ENCODE measurements around the gene PSMA6. TPM values are rescaled to one million over a fixed set of nuclear protein-coding genes. Genes with fewer than 3 reads are reported as not detected.
A peak's percentile ranks its signal among the peaks of the same experiment; 100 is the strongest.

PSMA6 gene
- total and polyA plus RNA-seq, 2 of the 13 experiments (the other 11 are each of a cell fraction or from before 2014, with no cell fraction given) = 525 to 1,109 TPM

DNA sequence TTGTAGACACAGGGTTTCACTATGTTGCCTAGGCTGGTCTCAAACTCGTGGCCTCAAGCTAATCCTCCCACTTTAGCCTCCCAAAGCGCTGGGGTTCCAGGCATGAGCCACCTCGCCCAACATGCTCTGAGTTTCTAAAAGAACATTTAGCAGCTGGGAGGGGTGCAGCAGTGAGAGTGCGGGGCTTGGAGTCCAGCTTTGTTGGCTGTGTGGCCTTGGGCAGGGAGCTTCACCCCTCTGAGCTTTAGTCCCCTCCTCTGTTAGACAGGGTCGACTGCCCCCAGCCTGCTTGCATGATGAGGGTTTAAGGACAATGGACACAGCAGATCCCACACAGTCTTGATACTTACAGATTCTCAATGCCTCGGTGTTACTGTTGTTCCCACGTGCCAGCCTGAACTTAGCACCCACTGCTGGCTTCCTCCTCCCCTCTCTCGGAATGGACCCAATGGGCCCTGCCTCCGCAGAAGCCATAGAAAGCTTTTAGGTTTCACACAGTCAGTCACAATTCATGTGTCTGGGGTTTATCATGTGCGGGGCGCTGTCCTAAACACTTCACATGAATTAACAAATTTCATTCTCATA is 54.6 kb downstream of the PSMA6 start (continued):
- TF ChIP-seq, protein P1, sequence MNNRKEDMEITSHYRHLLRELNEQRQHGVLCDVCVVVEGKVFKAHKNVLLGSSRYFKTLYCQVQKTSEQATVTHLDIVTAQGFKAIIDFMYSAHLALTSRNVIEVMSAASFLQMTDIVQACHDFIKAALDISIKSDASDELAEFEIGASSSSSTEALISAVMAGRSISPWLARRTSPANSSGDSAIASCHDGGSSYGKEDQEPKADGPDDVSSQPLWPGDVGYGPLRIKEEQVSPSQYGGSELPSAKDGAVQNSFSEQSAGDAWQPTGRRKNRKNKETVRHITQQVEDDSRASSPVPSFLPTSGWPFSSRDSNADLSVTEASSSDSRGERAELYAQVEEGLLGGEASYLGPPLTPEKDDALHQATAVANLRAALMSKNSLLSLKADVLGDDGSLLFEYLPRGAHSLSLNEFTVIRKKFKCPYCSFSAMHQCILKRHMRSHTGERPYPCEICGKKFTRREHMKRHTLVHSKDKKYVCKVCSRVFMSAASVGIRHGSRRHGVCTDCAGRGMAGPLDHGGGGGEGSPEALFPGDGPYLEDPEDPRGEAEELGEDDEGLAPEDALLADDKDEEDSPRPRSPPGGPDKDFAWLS (CRISPR knock-in tag; IDR thresholded peaks at IDR 0.05; ENCODE audit: borderline replicate concordance) = no peak
- no peak for TF ChIP-seq FOXK2 (IDR thresholded peaks at IDR 0.05)
- no peak for TF ChIP-seq DMAP1 (CRISPR knock-in tag; IDR thresholded peaks at IDR 0.05)
- TF ChIP-seq ZBTB3 (CRISPR knock-in tag; IDR thresholded peaks at IDR 0.05; ENCODE audit: borderline replicate concordance, low read depth) = no peak
- TF ChIP-seq NFYC (CRISPR knock-in tag; IDR thresholded peaks at IDR 0.05) = no peak
- TF ChIP-seq ZFX (CRISPR knock-in tag; IDR thresholded peaks at IDR 0.05; ENCODE audit: low read depth) = no peak
- no peak for TF ChIP-seq RFXANK (CRISPR knock-in tag; IDR thresholded peaks at IDR 0.05)
- TF ChIP-seq SIX1 (CRISPR knock-in tag; IDR thresholded peaks at IDR 0.05; ENCODE audit: borderline replicate concordance) = no peak
- no peak; the same call in 1 of the 2 replicates for TF ChIP-seq ZNF615 (CRISPR knock-in tag; IDR thresholded peaks at IDR 0.05; ENCODE audit: borderline replicate concordance)
- no peak for TF ChIP-seq REPIN1 (CRISPR knock-in tag; IDR thresholded peaks at IDR 0.05; ENCODE audit: borderline replicate concordance, low read depth)
- TF ChIP-seq BRCA1 (CRISPR knock-in tag; IDR thresholded peaks at IDR 0.05) = no peak
- TF ChIP-seq, protein P2, sequence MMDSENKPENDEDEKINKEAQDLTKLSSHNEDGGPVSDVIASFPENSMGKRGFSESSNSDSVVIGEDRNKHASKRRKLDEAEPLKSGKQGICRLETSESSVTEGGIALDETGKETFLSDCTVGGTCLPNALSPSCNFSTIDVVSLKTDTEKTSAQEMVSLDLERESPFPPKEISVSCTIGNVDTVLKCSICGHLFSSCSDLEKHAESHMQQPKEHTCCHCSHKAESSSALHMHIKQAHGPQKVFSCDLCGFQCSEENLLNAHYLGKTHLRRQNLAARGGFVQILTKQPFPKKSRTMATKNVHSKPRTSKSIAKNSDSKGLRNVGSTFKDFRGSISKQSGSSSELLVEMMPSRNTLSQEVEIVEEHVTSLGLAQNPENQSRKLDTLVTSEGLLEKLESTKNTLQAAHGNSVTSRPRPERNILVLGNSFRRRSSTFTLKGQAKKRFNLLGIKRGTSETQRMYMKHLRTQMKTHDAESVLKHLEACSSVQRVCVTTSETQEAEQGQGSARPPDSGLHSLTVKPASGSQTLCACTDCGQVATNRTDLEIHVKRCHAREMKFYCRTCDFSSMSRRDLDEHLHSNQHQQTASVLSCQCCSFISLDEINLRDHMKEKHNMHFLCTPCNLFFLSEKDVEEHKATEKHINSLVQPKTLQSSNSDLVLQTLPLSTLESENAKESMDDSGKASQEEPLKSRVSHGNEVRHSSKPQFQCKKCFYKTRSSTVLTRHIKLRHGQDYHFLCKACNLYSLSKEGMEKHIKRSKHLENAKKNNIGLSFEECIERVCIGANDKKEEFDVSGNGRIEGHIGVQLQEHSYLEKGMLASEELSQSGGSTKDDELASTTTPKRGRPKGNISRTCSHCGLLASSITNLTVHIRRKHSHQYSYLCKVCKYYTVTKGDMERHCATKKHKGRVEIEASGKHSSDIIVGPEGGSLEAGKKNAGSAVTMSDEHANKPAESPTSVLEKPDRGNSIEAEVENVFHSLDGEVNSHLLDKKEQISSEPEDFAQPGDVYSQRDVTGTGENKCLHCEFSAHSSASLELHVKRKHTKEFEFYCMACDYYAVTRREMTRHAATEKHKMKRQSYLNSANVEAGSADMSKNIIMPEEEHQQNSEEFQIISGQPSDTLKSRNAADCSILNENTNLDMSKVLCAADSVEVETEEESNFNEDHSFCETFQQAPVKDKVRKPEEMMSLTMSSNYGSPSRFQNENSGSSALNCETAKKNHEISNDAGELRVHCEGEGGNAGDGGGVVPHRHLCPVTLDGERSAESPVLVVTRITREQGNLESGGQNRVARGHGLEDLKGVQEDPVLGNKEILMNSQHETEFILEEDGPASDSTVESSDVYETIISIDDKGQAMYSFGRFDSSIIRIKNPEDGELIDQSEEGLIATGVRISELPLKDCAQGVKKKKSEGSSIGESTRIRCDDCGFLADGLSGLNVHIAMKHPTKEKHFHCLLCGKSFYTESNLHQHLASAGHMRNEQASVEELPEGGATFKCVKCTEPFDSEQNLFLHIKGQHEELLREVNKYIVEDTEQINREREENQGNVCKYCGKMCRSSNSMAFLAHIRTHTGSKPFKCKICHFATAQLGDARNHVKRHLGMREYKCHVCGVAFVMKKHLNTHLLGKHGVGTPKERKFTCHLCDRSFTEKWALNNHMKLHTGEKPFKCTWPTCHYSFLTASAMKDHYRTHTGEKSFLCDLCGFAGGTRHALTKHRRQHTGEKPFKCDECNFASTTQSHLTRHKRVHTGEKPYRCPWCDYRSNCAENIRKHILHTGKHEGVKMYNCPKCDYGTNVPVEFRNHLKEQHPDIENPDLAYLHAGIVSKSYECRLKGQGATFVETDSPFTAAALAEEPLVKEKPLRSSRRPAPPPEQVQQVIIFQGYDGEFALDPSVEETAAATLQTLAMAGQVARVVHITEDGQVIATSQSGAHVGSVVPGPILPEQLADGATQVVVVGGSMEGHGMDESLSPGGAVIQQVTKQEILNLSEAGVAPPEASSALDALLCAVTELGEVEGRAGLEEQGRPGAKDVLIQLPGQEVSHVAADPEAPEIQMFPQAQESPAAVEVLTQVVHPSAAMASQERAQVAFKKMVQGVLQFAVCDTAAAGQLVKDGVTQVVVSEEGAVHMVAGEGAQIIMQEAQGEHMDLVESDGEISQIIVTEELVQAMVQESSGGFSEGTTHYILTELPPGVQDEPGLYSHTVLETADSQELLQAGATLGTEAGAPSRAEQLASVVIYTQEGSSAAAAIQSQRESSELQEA (CRISPR knock-in tag; IDR thresholded peaks at IDR 0.05; ENCODE audit: not compliant biosample characterization) = no peak
- TF ChIP-seq SRY (CRISPR knock-in tag; IDR thresholded peaks at IDR 0.05) = no peak
- no peak for TF ChIP-seq MXD3 (CRISPR knock-in tag; IDR thresholded peaks at IDR 0.05)
- no peak for TF ChIP-seq MATR3 (CRISPR knock-in tag; IDR thresholded peaks at IDR 0.05)
- 0 out of 2 replicates have a peak, but pooled peaks have one; percentile 59 for TF ChIP-seq TSC22D2 (CRISPR knock-in tag; IDR thresholded peaks at IDR 0.05; ENCODE audit: borderline replicate concordance)
- TF ChIP-seq GMEB1 (CRISPR knock-in tag; IDR thresholded peaks at IDR 0.05; ENCODE audit: borderline replicate concordance) = no peak
- TF ChIP-seq NFE2L2 (IDR thresholded peaks at IDR 0.05; ENCODE audit: low read length) = no peak
- no peak for TF ChIP-seq ETV6 (CRISPR knock-in tag; conservative IDR thresholded peaks at IDR 0.05)
